HEK293T (cell line): ENCODE measurements around the gene MMP25.

Experiments used
- FOXA1 ChIP-seq: fragments of 450-650 bp; IDR thresholded peaks from 2 replicates; pipeline ENCODE4 v1.6.1; 2016; ENCODE audit warnings: mild to moderate bottlenecking
- FOXK2 ChIP-seq: fragments of 450-650 bp; IDR thresholded peaks from 2 replicates; pipeline ENCODE4 v1.6.1; 2016; ENCODE audit warnings: mild to moderate bottlenecking
- FOXM1 ChIP-seq: fragments of 450-650 bp; IDR thresholded peaks from 2 replicates; pipeline ENCODE4 v1.6.1; 2017; ENCODE audit warnings: mild to moderate bottlenecking, borderline replicate concordance

DNA sequence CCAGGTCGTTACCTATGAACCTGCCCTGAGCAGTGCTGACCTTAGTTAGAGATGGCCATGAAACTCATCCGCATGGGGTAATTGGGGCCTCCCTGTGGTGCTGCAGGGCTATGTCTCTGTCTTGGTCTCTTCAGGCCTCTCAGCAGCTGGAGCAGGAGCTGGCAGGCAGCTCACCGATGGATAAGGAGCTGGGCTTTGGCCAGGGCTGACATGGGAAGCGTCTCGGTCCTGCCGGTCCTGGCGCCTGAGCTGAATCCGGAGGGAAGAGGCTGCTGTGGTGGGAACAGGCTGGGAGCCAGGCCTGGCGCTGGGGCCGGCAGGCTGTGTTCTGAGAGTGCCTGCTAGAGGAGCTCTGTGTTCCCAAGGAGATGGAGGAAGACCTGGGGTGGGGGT lies 29.2 kb downstream of the MMP25 start:
- TF ChIP-seq FOXA1: no peak
- TF ChIP-seq FOXK2: no peak
- TF ChIP-seq FOXM1: no peak
